NCI-H1417 (cell line): ENCODE results near the gene THOC7.

Source experiments
- DNase-seq, 3 experiments: peaks; one replicate each; lab custom pipeline; 2025; lab: John Stamatoyannopoulos, UW

Gene THOC7

DNA sequence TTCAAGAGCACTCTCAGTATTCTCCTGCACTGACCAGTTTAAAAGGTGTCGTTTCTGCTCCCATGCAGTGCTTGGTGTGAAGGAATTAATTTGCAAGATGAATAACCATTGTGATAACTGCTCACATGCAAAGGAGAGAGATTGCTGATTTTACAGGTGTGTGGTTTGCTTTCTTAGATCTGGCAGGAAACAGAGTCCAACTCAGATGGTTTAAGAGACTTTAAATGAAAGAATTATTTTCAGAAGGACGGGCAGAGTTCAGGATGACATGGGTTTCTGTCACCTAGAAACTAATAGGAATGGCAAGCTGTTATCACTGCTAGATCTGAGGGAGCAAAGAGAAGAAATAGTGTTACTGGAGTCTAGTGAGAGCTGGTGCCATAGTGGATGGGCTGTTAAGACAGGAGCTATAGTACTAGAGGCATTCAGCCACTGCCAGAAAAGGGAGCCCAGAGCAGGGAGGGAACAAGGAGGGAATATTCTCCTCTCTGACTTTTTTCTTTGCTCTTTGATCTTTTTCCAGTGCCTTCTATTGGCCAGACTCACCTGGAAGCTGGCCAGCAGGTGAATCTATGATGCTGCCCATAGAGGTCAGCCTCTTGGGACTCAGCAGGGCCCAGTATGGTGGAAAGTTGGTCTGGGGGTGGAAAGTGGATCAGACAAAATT is 14.9 kb upstream of the THOC7 start:
- no peak for DNase-seq

DNA sequence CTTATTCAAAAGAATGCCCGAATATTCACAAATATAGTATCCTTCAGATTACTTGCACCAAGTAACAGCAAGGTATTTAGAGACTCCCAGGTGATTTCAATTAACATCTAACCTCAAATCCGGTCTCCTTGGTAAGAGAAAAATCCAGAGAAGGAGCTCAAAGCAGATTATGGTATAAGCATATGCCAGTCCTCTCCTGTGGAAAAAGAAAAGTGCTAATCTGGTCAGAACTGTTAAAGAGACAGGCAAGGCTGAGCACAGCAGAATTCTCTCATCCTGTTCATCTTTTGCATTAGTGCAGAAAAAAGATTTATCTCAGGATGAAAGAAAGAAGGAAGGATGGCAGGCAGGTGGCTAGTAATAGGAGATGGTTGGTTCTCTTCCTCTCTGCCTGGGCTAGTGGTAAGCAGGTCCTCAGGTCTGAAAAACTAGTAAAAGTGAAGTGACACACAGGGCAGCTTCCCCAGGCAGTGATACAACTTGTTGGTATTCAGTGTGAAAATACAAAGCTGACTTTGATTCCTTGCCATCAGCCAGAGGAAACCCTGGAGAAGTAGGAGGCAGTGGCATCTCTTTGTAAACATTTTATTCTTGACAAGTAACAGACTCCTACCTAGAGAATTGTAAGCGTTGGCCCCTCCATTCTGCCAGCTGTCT is 14.3 kb upstream of the THOC7 start:
- peak in 1 of 3 experiments; percentile 4 for DNase-seq

DNA sequence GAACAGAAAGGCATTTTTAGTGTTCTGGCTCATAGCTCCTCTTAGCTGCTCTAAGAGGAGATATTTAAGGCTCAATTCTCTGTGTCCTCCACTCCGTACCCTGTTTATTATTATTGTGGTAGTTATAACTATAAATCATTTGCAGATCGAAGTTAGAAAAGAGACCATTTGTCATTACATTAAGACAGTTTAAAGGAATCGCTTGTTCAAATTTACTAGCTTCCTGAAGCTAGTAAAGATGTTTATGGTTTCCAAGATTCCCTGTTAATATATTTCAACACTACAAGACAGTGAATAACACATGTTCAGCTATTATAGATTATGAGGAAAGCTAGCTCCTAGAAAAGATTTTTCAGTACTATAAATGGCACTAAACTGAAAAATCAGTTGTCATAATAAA is 12.7 kb upstream of the THOC7 start:
- DNase-seq = peak in 1 of 3 experiments; percentile 27

DNA sequence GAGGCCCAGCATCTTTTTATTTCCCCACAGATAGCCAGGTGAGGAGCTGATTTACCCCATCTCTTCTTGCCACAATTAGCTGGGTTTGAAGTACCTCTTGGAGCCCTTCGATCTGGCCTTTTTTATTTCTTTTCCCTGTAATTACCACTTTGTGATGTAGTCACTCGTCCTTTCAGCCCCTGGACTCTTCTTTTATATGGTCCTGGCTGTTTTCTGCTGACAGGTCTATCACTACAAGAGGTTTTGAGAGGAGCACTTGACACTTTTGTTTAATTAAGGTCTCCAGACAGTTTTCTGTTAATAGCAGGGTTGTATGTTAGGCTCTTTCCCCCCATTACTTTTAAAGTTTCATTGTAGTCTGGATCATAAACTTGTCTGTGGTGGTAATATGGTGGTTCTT is 11.9 kb upstream of the THOC7 start:
- DNase-seq = peak; percentile 52 to 91 (median 56)

DNA sequence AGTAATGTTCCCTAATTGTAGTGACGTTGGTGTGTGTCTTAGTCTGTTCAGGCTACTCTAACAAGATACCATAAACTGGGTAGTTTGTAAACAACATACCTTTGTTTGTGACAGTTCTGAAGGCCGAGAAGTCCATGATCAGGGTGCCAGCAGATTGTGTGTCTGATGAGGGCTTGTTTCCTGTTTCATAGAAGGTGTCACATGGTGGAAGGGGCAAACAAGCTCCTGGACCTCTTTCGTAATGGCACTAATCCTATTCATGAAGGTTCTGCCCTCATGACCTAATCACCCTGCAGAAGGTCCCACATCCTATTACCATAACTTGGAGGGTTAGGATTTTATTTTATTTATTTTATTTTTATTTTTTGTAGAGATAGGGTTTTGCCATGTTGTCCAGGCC is 11.2 kb upstream of the THOC7 start:
- DNase-seq = no peak

DNA sequence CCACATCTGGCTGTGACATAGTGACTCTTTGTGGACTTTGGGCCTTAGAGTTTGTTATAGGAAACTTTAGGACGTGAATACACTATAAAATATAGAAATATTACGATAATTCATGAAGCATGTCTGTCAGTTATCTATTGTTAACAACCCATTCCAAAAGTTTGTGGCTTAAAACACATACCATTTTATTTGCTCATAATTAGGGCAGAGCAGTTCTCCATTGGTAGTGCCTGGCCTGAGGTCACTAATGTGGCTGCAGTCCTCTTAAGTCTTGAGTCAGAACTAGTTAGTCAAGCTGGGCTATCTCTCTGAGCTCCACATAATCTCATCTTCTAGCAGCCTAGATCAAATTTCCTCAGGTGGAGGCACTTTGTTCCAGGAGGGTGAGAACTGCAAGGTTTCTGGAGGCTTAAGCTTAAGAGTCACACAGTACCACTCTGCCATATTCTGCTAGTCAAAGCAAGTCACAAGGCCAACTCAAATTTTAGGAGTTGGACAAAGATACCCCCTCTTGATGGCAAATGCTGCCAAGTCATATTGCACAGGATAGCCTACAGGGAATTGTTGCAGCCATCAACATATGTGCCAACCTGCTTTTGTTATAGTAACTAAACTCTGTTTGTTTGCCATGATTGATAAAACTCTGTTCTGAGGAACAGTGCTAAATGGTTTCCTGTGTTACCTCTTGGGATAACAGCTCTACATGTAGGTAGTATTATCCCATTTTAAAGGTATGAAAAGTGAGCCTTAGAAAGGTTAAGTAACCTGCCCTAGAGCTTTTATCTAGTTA is 8.7 kb upstream of the THOC7 start:
- no peak for DNase-seq

DNA sequence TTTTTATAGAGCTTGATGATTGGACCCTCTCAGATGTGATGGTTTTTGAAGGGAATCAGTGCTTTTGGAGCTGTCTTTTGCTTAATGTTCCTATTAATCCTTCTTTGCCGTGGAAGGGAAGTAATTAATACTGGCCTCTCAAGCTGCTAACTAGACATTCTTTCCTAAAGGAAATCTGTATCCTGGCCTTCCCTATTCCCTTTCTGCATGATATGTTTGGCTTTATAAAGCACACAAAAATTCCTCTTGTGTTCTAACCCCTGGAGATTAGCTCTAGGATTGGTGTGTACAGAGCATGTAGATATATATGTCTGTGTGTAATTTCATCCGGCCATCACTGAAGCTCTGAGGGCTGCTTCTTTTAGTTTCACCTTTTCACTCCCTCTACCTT is 7.0 kb upstream of the THOC7 start:
- DNase-seq = peak in 2 of 3 experiments; percentile 8 to 9

DNA sequence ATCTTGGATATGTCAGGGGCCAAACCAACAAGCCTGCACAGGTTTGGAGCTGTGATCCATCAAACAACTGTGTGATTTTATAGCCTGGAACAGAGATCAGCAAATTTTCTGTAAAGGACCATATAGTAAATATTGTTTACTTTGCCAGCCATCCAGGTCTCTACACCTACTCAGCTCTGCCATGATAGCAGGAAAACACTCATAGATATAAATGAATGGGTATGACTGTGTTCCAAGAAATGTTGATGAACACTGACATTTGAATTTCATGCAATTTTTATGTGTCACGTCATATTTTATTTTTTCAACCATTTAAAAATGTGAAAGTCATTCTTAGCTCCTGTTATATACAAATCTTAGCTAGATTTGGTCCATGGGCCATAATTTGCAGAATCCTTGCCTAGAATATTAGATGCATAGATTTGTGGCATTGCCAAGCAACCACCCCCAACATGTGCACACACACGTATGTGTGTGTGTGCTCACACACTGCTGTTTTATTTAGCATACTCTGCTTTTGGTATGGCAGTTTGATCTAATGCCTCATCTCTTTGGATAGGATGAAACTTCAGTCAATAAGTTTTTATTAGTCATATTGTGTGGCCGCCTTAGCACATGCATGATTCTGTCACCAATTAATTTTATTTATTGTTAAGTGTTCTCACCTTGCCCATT is 6.5 kb upstream of the THOC7 start:
- peak in 1 of 3 experiments; percentile 5 for DNase-seq

DNA sequence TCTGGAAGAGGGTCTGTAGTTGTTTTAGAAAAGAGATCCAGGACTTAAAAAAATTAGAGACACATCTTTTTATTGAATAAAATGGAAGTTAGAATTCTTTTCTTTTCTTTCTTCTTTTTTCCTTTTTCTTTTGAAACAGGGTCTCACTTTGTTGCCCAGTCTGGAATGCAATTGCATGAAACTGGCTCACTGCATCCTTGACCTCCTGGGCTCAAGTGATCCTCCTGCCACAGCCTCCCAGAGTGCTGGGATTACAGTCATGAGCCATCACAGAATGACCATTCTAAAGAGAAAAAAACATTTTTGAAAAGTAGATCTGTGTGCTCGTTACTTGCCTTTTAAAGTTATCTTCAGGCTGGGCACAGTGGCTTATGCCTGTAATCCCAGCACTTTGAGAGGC is 3.6 kb upstream of the THOC7 start:
- DNase-seq = no peak

DNA sequence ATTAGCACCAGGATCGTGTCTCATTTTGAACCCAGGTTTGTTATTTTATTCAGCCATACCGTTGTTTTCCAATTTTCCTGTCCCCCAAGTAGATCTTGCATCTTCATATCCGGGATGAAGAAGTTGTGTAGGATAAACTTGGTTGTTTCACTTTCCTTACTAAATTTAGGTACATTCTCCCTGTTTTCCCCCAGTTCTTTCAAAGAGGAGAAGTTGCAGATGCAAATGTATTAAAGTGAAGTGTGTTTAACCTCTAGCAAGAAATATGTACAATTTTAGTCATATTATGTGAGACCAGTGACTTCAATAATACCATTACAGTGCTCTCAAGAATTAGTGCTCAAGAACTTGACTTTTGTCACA is 1.3 kb upstream of the THOC7 start:
- no peak for DNase-seq

DNA sequence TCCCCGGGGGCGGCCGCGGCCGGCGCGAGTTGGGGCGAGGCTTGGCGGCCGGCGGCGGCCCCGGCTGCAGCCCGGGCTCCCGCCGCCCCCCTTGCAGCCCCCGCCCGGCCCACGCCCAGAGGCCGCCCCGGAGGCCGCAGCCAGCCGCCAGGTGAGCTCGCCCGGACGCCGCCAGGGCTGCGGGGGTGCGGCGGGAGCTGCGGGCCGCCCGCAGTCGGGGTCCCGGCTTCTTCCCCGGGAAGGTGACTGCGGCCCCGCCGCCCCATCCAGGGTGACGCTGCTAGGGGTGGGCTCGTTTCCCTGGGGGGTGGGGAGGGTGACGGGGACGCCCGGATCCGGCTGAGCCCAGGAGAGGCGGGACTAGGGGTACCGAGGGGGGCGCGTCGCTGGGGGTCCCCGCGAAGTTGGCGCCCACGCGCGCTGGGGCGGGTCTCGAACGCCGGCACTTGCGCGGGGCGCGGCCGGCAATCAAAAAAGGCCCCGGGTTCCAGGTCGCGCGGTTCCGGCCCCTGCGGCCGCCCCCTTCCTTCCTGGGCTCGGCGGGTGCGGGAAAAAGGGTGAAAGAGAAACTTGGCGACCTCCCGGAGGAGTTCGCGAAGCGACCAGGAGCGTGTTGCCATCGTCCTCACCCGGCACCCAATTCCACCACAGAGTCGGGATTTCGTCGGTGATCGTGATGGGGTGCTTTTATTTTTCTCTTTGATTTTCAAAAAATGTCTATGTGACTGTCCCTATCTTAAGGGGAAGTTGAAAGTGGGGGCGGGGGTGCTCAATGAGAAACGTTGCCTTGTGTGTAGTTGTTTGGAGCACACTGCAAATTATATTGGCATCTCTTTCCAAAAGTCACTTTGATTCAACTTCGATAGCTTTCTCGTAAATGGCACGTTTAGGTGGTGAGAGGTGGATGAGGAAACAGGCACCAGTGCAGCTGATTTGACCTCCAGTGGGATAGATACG is 681 bp upstream of the THOC7 start:
- DNase-seq = peak in 2 of 3 experiments; percentile 50 to 62

DNA sequence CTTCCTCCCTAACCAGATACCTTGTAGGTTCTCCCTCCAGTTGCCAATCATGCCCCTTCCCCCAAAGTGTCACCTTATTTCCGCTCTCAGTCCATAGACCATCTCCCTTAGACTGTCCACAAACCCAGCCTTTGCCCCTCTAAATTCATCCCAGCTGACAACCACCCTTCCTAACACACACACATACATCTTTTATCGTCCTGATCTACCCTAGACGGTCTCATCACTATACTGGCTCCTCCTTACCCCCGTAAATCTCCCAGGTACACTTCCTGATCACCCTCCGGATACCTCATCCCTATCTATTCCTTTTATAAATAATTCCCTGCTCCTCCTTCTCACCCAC is 828 bp downstream of the THOC7 start:
- no peak for DNase-seq

DNA sequence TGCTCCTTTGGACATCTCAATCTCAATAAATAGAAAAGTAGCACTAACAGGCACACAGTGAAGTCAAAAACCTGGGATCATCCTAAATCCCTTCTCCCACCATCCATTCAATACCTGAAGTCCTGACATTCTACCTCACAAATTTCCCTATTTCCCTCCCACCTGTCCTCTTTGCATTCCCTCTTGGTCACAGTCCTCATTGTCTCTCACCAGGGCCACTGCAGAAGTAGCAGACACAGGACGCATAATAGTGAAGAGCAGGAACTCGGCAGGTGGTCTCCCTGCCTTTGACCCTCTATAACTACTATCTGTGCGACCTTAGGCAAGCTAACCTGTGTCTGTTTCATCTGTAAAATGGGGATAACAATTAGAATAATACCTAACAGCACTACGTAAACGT is 2.3 kb downstream of the THOC7 start:
- no peak for DNase-seq

DNA sequence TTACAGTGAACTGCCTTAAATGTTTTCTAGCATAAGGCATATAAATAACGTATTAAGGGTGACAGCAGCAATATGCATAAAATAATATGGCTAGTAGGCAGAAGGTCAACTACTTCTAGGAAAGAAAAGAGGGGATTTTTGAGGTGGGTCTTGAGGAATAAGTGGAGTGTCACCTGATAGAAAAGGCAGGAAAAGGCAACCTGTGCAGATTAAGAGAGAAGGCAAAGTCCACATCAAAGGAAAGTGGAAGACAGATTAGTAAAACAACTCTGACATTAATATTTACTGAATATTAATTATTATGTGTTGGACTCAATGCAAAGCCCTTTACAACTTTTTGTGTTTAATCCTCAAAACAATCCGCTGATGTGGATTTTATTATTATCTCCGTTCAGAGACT is 2.8 kb downstream of the THOC7 start:
- DNase-seq = no peak

DNA sequence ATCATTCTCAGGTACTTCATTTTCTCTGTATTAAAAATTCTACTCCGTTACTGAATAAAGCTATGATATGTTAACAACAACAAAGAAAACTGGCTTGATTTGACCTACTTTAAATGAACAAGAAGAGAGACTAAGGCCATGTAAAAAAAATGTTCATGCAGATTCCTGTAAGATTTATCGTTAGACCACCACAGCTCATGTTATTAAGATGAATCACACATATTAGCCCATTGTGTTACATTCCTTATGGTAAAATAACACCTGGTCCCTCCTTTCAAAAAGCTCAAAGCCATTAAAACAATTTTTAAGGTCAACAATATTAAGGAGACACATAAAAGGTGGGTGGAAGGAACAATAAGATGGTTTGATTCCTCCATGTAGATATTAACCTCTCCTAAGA is 6.3 kb downstream of the THOC7 start:
- no peak for DNase-seq

DNA sequence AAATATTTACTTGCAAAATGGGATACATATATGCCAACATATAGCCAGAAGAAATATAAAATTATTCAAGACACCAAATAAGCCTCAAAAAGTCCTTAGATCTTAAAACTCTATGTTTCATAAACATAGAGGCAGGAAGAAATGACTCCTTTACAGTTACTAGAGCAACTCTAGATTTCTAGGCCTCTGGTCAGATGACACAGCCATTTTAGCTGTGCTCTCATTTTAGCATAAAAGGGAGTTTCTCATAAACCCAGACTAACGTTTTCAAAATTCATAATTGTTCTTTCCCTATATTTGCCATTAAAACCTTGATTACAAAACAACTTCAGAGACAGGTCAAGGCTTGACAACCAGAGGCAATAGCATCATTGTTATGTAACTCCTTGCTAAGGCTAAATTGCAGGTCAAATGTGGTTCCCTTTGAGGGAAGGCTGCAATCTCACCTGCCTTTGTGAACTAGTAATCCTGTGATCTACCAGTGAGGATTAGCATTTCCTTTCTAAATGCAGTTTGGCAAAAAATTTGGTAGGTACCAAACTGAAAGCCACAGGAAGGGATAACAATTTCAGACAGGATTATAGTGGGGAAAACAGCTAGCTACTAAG is 8.2 kb downstream of the THOC7 start:
- DNase-seq = peak in 1 of 3 experiments; percentile 12

DNA sequence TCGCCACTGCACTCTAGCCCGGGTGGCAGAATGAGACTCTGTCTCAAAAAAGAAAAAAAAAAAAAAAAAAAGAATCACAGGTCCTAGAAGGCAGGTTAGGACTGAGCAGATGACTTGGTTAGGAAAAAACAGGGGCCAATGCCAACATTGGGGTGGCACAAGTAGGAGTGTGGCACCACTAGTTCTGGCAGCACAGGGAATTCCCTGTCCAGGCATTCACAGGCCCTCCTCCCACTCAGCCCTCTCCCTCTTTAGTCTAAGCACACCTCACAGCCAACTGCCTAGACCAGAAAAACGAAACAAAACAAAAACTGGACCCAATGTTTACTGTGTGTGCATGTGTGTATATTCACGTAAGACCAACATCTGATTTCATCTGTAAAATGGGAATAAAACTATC is 10.5 kb downstream of the THOC7 start:
- DNase-seq = no peak

DNA sequence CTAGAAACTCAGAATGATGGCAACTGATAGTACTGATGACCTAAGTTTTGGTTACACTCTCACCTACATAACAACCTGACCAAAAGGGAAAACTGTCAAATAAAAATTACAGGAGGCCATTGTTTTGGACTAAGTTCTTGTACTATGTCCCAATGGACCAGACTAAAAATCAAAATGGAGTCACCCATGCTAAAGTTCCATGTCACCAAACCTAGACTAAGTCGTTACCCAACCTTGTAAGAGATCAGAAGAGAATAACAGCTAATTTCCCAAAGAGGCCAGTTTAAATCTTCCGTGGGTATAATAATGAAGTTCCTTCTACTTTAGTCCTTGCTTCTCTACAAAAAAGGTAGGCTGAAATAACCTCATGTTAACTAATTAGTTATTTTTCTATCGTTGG is 12.3 kb downstream of the THOC7 start:
- no peak for DNase-seq

DNA sequence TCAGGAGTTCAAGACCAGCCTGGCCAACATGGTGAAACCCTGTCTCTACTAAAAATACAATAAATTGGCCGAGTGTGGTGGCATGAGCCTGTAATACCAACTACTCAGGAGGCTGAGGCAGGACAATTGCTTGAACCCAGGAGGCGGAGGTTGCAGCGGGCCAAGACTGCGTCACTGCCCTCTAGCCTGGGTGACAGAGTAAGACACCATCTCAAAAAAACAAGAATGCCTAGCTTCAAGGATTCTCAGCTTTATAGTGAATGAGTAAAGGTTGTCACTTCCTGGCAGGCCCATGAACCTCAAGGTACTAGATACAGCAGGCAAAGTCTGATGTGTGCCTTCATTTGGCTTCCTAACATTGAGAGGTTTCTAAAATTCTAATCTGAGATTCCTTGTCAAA is 14.4 kb downstream of the THOC7 start:
- no peak for DNase-seq

DNA sequence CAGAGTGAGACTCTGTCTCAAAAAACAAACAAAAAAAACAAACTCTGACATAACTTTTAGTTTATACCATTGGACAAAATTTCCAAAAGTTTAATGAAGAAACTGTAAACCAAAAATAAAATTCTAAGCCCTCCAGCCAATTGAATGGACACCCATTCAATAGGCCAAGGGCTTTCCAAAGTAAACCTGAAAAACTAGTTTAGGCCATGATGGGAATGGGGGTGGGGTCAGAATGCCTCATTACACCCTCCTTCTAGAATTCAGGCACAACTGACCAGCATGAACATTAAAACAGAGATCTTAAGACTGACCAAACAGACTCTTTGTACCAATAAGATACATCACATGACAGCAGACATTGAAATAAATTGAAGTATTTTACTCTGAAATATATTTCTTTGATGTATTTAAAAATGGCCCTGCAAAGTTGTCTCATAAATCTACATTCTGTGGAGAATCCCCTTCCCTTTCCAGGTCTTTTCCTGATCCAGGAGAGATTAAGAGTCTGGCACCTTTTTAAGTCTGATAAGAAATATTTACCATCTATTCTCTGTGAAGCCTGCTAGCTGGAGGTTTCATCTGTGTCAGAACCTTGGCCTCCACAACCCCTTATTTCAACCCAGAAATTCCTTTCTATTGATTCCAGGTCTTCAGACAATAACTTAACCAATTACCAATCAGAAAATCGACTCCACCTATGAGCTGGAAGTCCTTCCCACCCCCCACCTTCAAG is 15.7 kb downstream of the THOC7 start:
- peak in 1 of 3 experiments; percentile 9 for DNase-seq
